GM23338 (cell line): ENCODE data around the gene CBARP. TPM values are rescaled to one million over a fixed set of nuclear protein-coding genes. Genes with fewer than 3 reads are reported as not detected.

ENCODE experiments used
- EZH2 ChIP-seq: fragments of 200-600 bp; sonication (generic); IDR thresholded peaks from one replicate; pipeline ENCODE4 v1.8.0; 2017; ENCODE audit warnings: antibody characterized with exemption, mild to moderate bottlenecking, low read depth; ENCODE audit not compliant: unreplicated experiment
- NANOG ChIP-seq: IDR thresholded peaks from 2 replicates; pipeline ENCODE4 v1.6.1; 2016; ENCODE audit warnings: antibody characterized with exemption, borderline replicate concordance
- STAT1 ChIP-seq: IDR thresholded peaks from one replicate; pipeline ENCODE4 v1.6.1; 2016; ENCODE audit warnings: antibody characterized with exemption; ENCODE audit not compliant: unreplicated experiment
- ZNF462 ChIP-seq: fragments of 250-450 bp; sonication (Bioruptor Pico); IDR thresholded peaks from 2 replicates; pipeline ENCODE4 v1.5.0; 2020; ENCODE audit warnings: mild to moderate bottlenecking, moderate library complexity
- polyA plus RNA-seq: library from polyadenylated mRNA; unstranded; fragments of >200 nt; fragmentation: Nextera tagmentation; extraction: Ambion mirVana; gene quantifications from 2 replicates; pipeline ENCODE4 v1.2.1, GENCODE V29; 2016
- total RNA-seq: library from RNA; depleted of rRNA; stranded (reverse); fragments of >200 nt; shearing (Covaris generic); gene quantifications from 2 replicates; pipeline ENCODE4 v1.2.3, GENCODE V29; 2014
- TF ChIP-seq, protein P1 (sequence below): IDR thresholded peaks from one replicate; pipeline ENCODE4 v1.6.1; 2018; ENCODE audit warnings: antibody characterized with exemption; ENCODE audit not compliant: unreplicated experiment

CBARP gene
- total and polyA plus RNA-seq, 2 experiments from 2014 or later = 2.0 to 14.1 TPM

GRCh38 chr19:1206864-1207450 lies 30.8 kb downstream of the CBARP start (continued):
- TF ChIP-seq ZNF462 (CRISPR knock-in tag) (no peak), NANOG (no peak), STAT1 (no peak), EZH2 (no peak)
- TF ChIP-seq, protein P1, sequence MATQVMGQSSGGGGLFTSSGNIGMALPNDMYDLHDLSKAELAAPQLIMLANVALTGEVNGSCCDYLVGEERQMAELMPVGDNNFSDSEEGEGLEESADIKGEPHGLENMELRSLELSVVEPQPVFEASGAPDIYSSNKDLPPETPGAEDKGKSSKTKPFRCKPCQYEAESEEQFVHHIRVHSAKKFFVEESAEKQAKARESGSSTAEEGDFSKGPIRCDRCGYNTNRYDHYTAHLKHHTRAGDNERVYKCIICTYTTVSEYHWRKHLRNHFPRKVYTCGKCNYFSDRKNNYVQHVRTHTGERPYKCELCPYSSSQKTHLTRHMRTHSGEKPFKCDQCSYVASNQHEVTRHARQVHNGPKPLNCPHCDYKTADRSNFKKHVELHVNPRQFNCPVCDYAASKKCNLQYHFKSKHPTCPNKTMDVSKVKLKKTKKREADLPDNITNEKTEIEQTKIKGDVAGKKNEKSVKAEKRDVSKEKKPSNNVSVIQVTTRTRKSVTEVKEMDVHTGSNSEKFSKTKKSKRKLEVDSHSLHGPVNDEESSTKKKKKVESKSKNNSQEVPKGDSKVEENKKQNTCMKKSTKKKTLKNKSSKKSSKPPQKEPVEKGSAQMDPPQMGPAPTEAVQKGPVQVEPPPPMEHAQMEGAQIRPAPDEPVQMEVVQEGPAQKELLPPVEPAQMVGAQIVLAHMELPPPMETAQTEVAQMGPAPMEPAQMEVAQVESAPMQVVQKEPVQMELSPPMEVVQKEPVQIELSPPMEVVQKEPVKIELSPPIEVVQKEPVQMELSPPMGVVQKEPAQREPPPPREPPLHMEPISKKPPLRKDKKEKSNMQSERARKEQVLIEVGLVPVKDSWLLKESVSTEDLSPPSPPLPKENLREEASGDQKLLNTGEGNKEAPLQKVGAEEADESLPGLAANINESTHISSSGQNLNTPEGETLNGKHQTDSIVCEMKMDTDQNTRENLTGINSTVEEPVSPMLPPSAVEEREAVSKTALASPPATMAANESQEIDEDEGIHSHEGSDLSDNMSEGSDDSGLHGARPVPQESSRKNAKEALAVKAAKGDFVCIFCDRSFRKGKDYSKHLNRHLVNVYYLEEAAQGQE = no peak
